Endodermal cell (in vitro differentiated cells): ENCODE results near the gene SERPINE3. TPM values are rescaled to one million over a fixed set of nuclear protein-coding genes. Genes with fewer than 3 reads are reported as not detected.

Experiments
- DNase-seq: peaks from one replicate; pipeline ENCODE4 v3.0.0-alpha.2; 2017
- H3K27ac ChIP-seq: 2 replicates; pipeline ENCODE4 v1.5.1; 2013; ENCODE audit warnings: mild to moderate bottlenecking, low read depth, low read length, moderate library complexity
- H3K27me3 ChIP-seq: 2 replicates; pipeline ENCODE4 v1.6.1; 2013; ENCODE audit warnings: mild to moderate bottlenecking, low read length, moderate library complexity; ENCODE audit not compliant: insufficient read depth, control insufficient read depth, poor library complexity, severe bottlenecking
- H3K36me3 ChIP-seq: 2 replicates; pipeline ENCODE4 v1.7.0; 2013; ENCODE audit warnings: mild to moderate bottlenecking, low read length, moderate library complexity; ENCODE audit not compliant: control insufficient read depth, insufficient read depth
- H3K4me1 ChIP-seq: one replicate; pipeline ENCODE4 v1.7.0; 2013; ENCODE audit warnings: low read length; ENCODE audit not compliant: control insufficient read depth, insufficient read depth
- H3K4me3 ChIP-seq: 2 replicates; pipeline ENCODE4 v1.5.1; 2013; ENCODE audit warnings: mild to moderate bottlenecking, low read length, moderate library complexity
- H3K9ac ChIP-seq: 2 replicates; pipeline ENCODE4 v1.6.1; 2013; ENCODE audit warnings: mild to moderate bottlenecking, low read length, moderate library complexity; ENCODE audit not compliant: poor library complexity, severe bottlenecking; ENCODE audit errors: extremely low read depth
- H3K9me3 ChIP-seq: 2 replicates; pipeline ENCODE4 v1.6.1; 2013; ENCODE audit warnings: mild to moderate bottlenecking, low read length, moderate library complexity; ENCODE audit not compliant: control insufficient read depth
- H3K27ac Mint-ChIP-seq: 2 replicates; pipeline ENCODE4 v1.8.0; 2020; ENCODE audit warnings: mixed read lengths
- H3K27me3 Mint-ChIP-seq: 2 replicates; pipeline ENCODE4 v1.8.0; 2021; ENCODE audit warnings: mild to moderate bottlenecking, mixed read lengths; ENCODE audit not compliant: insufficient read depth
- H3K36me3 Mint-ChIP-seq: 2 replicates; pipeline ENCODE4 v1.8.0; 2020; ENCODE audit warnings: low read depth, mixed read lengths
- H3K4me1 Mint-ChIP-seq: 2 replicates; pipeline ENCODE4 v1.8.0; 2020; ENCODE audit warnings: mixed read lengths
- H3K4me3 Mint-ChIP-seq: 2 replicates; pipeline ENCODE4 v1.8.0; 2020; ENCODE audit warnings: mild to moderate bottlenecking, moderate library complexity, mixed read lengths
- H3K9me3 Mint-ChIP-seq: 2 replicates; pipeline ENCODE4 v1.8.0; 2020; ENCODE audit warnings: mild to moderate bottlenecking, mixed read lengths
- CTCF ChIP-seq: fragments of 200-600 bp; sonication (generic); conservative IDR thresholded peaks from 2 replicates; pipeline ENCODE4 v1.5.0; 2021; ENCODE audit warnings: antibody characterized with exemption, mild to moderate bottlenecking
- WGBS, 2 experiments: methylation state at CpG; one replicate each; pipeline versions ENCODE4 v1.1.5 to v1.1.7; 2013; ENCODE audit warnings: missing lambda C conversion rate in 2 of 2, mixed read lengths in 1 of 2; ENCODE audit not compliant: insufficient coverage in 1 of 2, insufficient read length in 1 of 2; 5-methylcytosine and 5-hydroxymethylcytosine counted together
- total RNA-seq, 2 donors: library from RNA; stranded (reverse); fragmentation: NEBNext Ultra II Directional in 1 of 2; extraction: Animal tissue kit (Norgen Biotek cat#: 25700) in 1 of 2; gene quantifications; 2 replicates in 1 of 2; 3 replicates in 1 of 2; pipeline ENCODE4 v1.2.1, GENCODE V29; 2021

SERPINE3 gene
- total RNA-seq, 2 donors from 2014 or later, result 0.89 TPM; not detected in 1

- no peak overlapping the region for H3K9ac ChIP-seq
- Mint-ChIP-seq H3K27ac (no peak overlapping the region), H3K4me1 (peaks cover 12% of the 10 kb centered on the region), H3K4me3 (no peak overlapping the region), H3K9me3 (no peaks in the 10 kb centered on the region), H3K27me3 (peaks cover 4% of the 10 kb centered on the region), H3K36me3 (no peaks in the 10 kb centered on the region)
- no peak overlapping the region for H3K27ac ChIP-seq
- no peak overlapping the region for H3K4me3 ChIP-seq
- DNase-seq, result peak; percentile 59
- peak; percentile 37 for TF ChIP-seq CTCF
- H3K4me1 ChIP-seq, result no peaks in the 10 kb centered on the region
- 91 to 100% methylated on average over 2 of the region's 2 CpGs for WGBS, 2 experiments
- no peaks in the 10 kb centered on the region for H3K36me3 ChIP-seq
- H3K9me3 ChIP-seq, result no peaks in the 10 kb centered on the region
- no peaks in the 10 kb centered on the region for H3K27me3 ChIP-seq
Observed at GRCh38 chr13:51297556-51297955, 41.9 kb upstream of the SERPINE3 start.

GRCh38 chr13:51298812-51299211, 40.7 kb upstream of the SERPINE3 start:
- Mint-ChIP-seq H3K9me3 (no peaks in the 10 kb centered on the region), H3K4me3 (no peak overlapping the region), H3K4me1 (peaks cover 7% of the 10 kb centered on the region), H3K27me3 (peaks cover 4% of the 10 kb centered on the region), H3K27ac (no peak overlapping the region), H3K36me3 (no peaks in the 10 kb centered on the region)
- H3K9me3 ChIP-seq, result no peaks in the 10 kb centered on the region
- WGBS, 2 experiments, result 92 to 100% methylated on average over 1 of the region's 1 CpG
- no peak overlapping the region for H3K9ac ChIP-seq
- peak; percentile 43 for DNase-seq
- no peak for TF ChIP-seq CTCF
- H3K27ac ChIP-seq, result no peak overlapping the region
- H3K27me3 ChIP-seq, result no peaks in the 10 kb centered on the region
- no peak overlapping the region for H3K4me3 ChIP-seq
- no peaks in the 10 kb centered on the region for H3K4me1 ChIP-seq
- H3K36me3 ChIP-seq, result no peaks in the 10 kb centered on the region

- H3K36me3 ChIP-seq, result no peaks in the 10 kb centered on the region
- Mint-ChIP-seq H3K9me3 (no peaks in the 10 kb centered on the region), H3K36me3 (no peaks in the 10 kb centered on the region), H3K4me1 (peaks cover 4% of the 10 kb centered on the region), H3K27me3 (peaks cover 2% of the 10 kb centered on the region), H3K4me3 (no peak overlapping the region), H3K27ac (peak overlapping the region; percentile 24)
- TF ChIP-seq CTCF, result no peak
- no peaks in the 10 kb centered on the region for H3K27me3 ChIP-seq
- 72% methylated on average over 2 of the region's 2 CpGs; no CpG with 5 or more reads in 1 of the 2 experiments for WGBS, 2 experiments
- no peaks in the 10 kb centered on the region for H3K4me1 ChIP-seq
- no peak overlapping the region for H3K9ac ChIP-seq
- DNase-seq, result peak; percentile 84
- no peak overlapping the region for H3K27ac ChIP-seq
- H3K4me3 ChIP-seq, result no peak overlapping the region
- H3K9me3 ChIP-seq, result no peaks in the 10 kb centered on the region
Observed at GRCh38 chr13:51303063-51303552, 36.4 kb upstream of the SERPINE3 start.
